B cell (primary cell): ENCODE results near the gene HS6ST3. TPM values are rescaled to one million over a fixed set of nuclear protein-coding genes. Genes with fewer than 3 reads are reported as not detected.

Experiments used
- ATAC-seq: fragments of 200-7000 bp; cut with Tn5 transposase; one replicate; pipeline ENCODE4 v1.10.0; 2021; ENCODE audit warnings: low read depth, mild to moderate bottlenecking, moderate number of reproducible peaks, moderate library complexity
- CTCF ChIA-PET: fragments of 350-600 bp; sonication (Branson Sonifier 250); formaldehyde crosslinking; loops from one replicate; lab custom pipeline; 2021; ENCODE audit warnings: antibody characterized with exemption, inconsistent platforms; lab: Charles Lee
- POLR2A ChIA-PET: fragments of 350-600 bp; sonication (Branson Sonifier 250); formaldehyde crosslinking; loops from one replicate; lab custom pipeline; 2021; ENCODE audit warnings: antibody characterized with exemption; lab: Charles Lee
- DNase-seq: peaks from one replicate; pipeline ENCODE4 v3.0.0; 2013
- H2AFZ ChIP-seq: 2 replicates; pipeline ENCODE4 v1.6.1; 2012; ENCODE audit warnings: mild to moderate bottlenecking, low read depth, low read length; ENCODE audit not compliant: insufficient read depth, poor library complexity, severe bottlenecking
- H3K27ac ChIP-seq, 2 donors: 1 replicate in 1 of 2; 2 replicates in 1 of 2; pipeline ENCODE4 v1.5.1; 2012 to 2013; ENCODE audit warnings: low read length in 2 of 2, mild to moderate bottlenecking in 2 of 2, moderate library complexity in 1 of 2
- H3K27me3 ChIP-seq, 4 experiments: fragments of 200-600 bp in 1 of 4; sonication (generic) in 1 of 4; replicated peaks in 1 of 4; 1 replicate in 2 of 4; 2 replicates in 2 of 4; pipeline versions ENCODE4 v1.6.1 to v1.7.0; 2013 to 2016; ENCODE audit warnings: low read length in 3 of 4, mild to moderate bottlenecking in 2 of 4, mixed read lengths in 1 of 4, moderate library complexity in 1 of 4; ENCODE audit not compliant: insufficient read depth in 4 of 4, control insufficient read depth in 3 of 4; ENCODE audit errors: control extremely low read depth in 1 of 4
- H3K36me3 ChIP-seq, 2 experiments: replicated peaks in 1 of 2; 1 replicate in 1 of 2; 2 replicates in 1 of 2; pipeline versions ENCODE4 v1.6.1 to v1.7.1; 2013; ENCODE audit warnings: low read length in 1 of 2; ENCODE audit not compliant: insufficient read depth in 2 of 2, control insufficient read depth in 1 of 2; ENCODE audit errors: control extremely low read depth in 1 of 2, extremely low read depth in 1 of 2
- H3K4me1 ChIP-seq, 2 donors: fragments of 200-600 bp in 1 of 2; sonication (generic) in 1 of 2; 1 replicate in 1 of 2; 2 replicates in 1 of 2; pipeline versions ENCODE4 v1.5.1 to v1.6.1; 2013 to 2017; ENCODE audit warnings: low read length in 2 of 2; ENCODE audit not compliant: control insufficient read depth in 2 of 2, insufficient read depth in 2 of 2
- H3K4me2 ChIP-seq: replicated peaks from 2 replicates; pipeline ENCODE3; 2012; ENCODE audit warnings: mild to moderate bottlenecking, low read depth, low read length; ENCODE audit not compliant: poor library complexity, severe bottlenecking
- H3K4me3 ChIP-seq, 5 experiments: fragments of 200-600 bp in 1 of 5; sonication (generic) in 1 of 5; 1 replicate in 3 of 5; 2 replicates in 2 of 5; pipeline versions ENCODE4 v1.5.1 to v1.7.0; 2011 to 2016; ENCODE audit warnings: low read length in 4 of 5, mild to moderate bottlenecking in 4 of 5, low read depth in 2 of 5, control low read depth in 1 of 5, moderate library complexity in 1 of 5; ENCODE audit not compliant: insufficient read depth in 1 of 5; ENCODE audit errors: control extremely low read depth in 1 of 5, extremely low read depth in 1 of 5
- H3K79me2 ChIP-seq: fragments of 200-600 bp; sonication (generic); one replicate; pipeline ENCODE4 v1.6.0; 2016; ENCODE audit warnings: low read length; ENCODE audit not compliant: control insufficient read depth, insufficient read depth
- H3K9ac ChIP-seq: fragments of 200-600 bp; sonication (generic); 2 replicates; pipeline ENCODE4 v1.6.1; 2017; ENCODE audit warnings: mild to moderate bottlenecking, low read length, moderate library complexity
- H3K9me3 ChIP-seq, 3 donors: one replicate each; pipeline versions ENCODE4 v1.6.1 to v1.7.1; 2013; ENCODE audit warnings: low read length in 2 of 3; ENCODE audit not compliant: control insufficient read depth in 2 of 3, insufficient read depth in 1 of 3; ENCODE audit errors: control extremely low read depth in 1 of 3
- H4K20me1 ChIP-seq: 2 replicates; pipeline ENCODE4 v1.6.0; 2012; ENCODE audit warnings: mild to moderate bottlenecking, low read length; ENCODE audit not compliant: insufficient read depth, control insufficient read depth, poor library complexity, severe bottlenecking
- H3K27ac Mint-ChIP-seq: one replicate; pipeline ENCODE4 v1.8.0; 2021; ENCODE audit warnings: mixed read lengths
- H3K27me3 Mint-ChIP-seq: one replicate; pipeline ENCODE4 v1.8.0; 2021; ENCODE audit warnings: mixed read lengths
- H3K4me1 Mint-ChIP-seq: one replicate; pipeline ENCODE4 v1.8.0; 2021; ENCODE audit warnings: mixed read lengths
- H3K4me3 Mint-ChIP-seq: one replicate; pipeline ENCODE4 v1.8.0; 2021; ENCODE audit warnings: mixed read lengths
- H3K9me3 Mint-ChIP-seq: one replicate; pipeline ENCODE4 v1.8.0; 2022; ENCODE audit warnings: mixed read lengths; ENCODE audit not compliant: insufficient read depth
- CTCF ChIP-seq: fragments of 200-600 bp; IDR thresholded peaks from one replicate; pipeline ENCODE4 v1.8.0; 2022; ENCODE audit warnings: antibody characterized with exemption, mild to moderate bottlenecking
- EZH2 ChIP-seq: IDR thresholded peaks from 2 replicates; pipeline ENCODE4 v1.6.1; 2012; ENCODE audit warnings: borderline replicate concordance, low read depth, mild to moderate bottlenecking, moderate library complexity, low read length; ENCODE audit not compliant: insufficient read depth, poor library complexity, severe bottlenecking
- WGBS: methylation state at CpG from one replicate; pipeline ENCODE4 v1.1.5; 2013; ENCODE audit warnings: missing lambda C conversion rate; ENCODE audit not compliant: insufficient coverage; 5-methylcytosine and 5-hydroxymethylcytosine counted together
- intact Hi-C: fragments of 100-400 bp; cut with micrococcal nuclease; formaldehyde crosslinking; loops from one replicate; pipeline ENCODE4 v1.10.0; 2022
- polyA plus RNA-seq: library from polyadenylated mRNA; depleted of rRNA; stranded (reverse); fragments of >200 nt; gene quantifications from 2 replicates; pipeline ENCODE4 v1.2.3, GENCODE V29; 2012
- total RNA-seq, 2 donors: library from RNA; stranded (reverse); fragments of 120-200 nt in 1 of 2; gene quantifications; 1 replicate in 1 of 2; 2 replicates in 1 of 2; pipeline versions ENCODE4 v1.2.3 to v1.2.4, GENCODE V29; 2013 to 2022

Gene HS6ST3
- total and polyA plus RNA-seq, 2 donors (not counting 1 experiment from before 2014, with no cell fraction given), result not detected

DNA sequence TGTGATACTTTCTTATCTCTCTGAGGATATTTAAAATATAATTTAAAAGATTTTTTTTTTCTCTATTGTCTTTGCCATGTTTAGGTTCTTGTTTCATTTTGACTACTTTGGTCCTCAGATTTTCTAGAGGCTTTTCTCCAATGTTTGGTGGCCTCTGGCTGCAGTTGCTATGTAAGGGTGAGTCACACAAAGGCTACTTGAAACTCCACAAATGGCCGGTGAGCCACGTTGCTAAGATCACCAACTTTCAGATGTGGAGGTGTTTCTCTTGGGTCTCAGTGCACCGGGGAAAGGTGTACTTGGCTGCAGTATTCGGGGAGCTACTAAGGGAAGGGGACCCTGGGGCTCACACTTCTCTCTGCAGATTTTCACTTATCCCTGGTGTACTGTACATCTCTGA lies 248.1 kb downstream of the HS6ST3 start:
- DNase-seq (no peak), ATAC-seq (no peak)
- no peak overlapping the region for H2AFZ ChIP-seq
- peaks cover 0 to 7% (median 0%) of the 10 kb centered on the region in 3 donors for H3K9me3 ChIP-seq
- H3K4me1 Mint-ChIP-seq, result no peaks in the 10 kb centered on the region
- no peaks in the 10 kb centered on the region for H3K9me3 Mint-ChIP-seq
- ChIA-PET CTCF (no interaction called here), POLR2A (no interaction called here)
- intact Hi-C loops, result no loop called here
- no peak overlapping the region for H3K9ac ChIP-seq
- no peak for TF ChIP-seq EZH2
- TF ChIP-seq CTCF, result no peak
- H3K27me3 Mint-ChIP-seq, result no peaks in the 10 kb centered on the region
- no peaks in the 10 kb centered on the region for H3K79me2 ChIP-seq
- no peak overlapping the region for H3K4me2 ChIP-seq
- WGBS, result 67% methylated on average over 2 of the region's 4 CpGs
- H3K36me3 ChIP-seq, result no peaks in the 10 kb centered on the region
- no peak overlapping the region for H3K4me3 Mint-ChIP-seq
- no peak overlapping the region for H3K27ac ChIP-seq
- H3K4me3 ChIP-seq, result no peak overlapping the region
- H3K27ac Mint-ChIP-seq, result no peak overlapping the region
- no peaks in the 10 kb centered on the region for H3K27me3 ChIP-seq
- H4K20me1 ChIP-seq, result no peaks in the 10 kb centered on the region
- H3K4me1 ChIP-seq, result no peaks in the 10 kb centered on the region

DNA sequence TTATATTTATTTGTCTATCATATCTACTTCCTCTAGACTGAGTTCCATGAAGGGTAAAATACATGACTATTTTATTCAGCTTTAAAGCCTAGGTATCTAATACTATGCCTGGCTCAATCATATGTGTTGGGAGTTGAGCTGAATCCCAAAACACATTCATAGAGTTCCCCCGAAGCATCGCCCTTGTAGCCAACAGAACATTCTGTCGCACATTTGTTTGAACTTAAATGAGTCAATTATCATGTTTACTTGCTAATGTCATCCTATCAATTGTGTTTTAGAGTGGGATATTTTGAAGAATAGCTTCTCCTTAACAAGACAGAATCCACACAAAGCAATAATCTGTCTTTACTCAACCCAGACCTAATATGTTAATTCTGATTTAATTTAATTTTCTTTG lies 252.4 kb downstream of the HS6ST3 start:
- H2AFZ ChIP-seq, result no peak overlapping the region
- no peak overlapping the region for H3K27ac ChIP-seq
- CTCF ChIA-PET, result no interaction called here
- no peak overlapping the region for H3K4me2 ChIP-seq
- H3K36me3 ChIP-seq, result no peaks in the 10 kb centered on the region
- no peak overlapping the region for H3K9ac ChIP-seq
- no peaks in the 10 kb centered on the region for H4K20me1 ChIP-seq
- no peaks in the 10 kb centered on the region for H3K27me3 Mint-ChIP-seq
- H3K4me3 ChIP-seq, result no peak overlapping the region
- H3K4me1 ChIP-seq, result no peaks in the 10 kb centered on the region
- H3K79me2 ChIP-seq, result no peaks in the 10 kb centered on the region
- no peaks in the 10 kb centered on the region for H3K4me1 Mint-ChIP-seq
- H3K9me3 ChIP-seq, result peaks cover 0 to 15% (median 0%) of the 10 kb centered on the region in 3 donors
- H3K27ac Mint-ChIP-seq, result no peak overlapping the region
- no peak for DNase-seq
- no CpG with 5 or more reads among the region's 3 CpGs for WGBS
- TF ChIP-seq CTCF (no peak), EZH2 (no peak)
- no peaks in the 10 kb centered on the region for H3K27me3 ChIP-seq
- POLR2A ChIA-PET, result no interaction called here
- no peak for ATAC-seq
- intact Hi-C loops, result no loop called here
- no peaks in the 10 kb centered on the region for H3K9me3 Mint-ChIP-seq
- no peak overlapping the region for H3K4me3 Mint-ChIP-seq
